ENCODE results near the gene BAG2. TPM values are rescaled to one million over a fixed set of nuclear protein-coding genes. Genes with fewer than 3 reads are reported as not detected.

The BAG2 gene
- total RNA-seq (2022; extraction: Qiagen RNA extraction; ENCODE audit: low read depth), result 7.6 to 8.9 TPM (median 8.0 TPM) in 5 replicates

GRCh38 chr6:57172136-57173055 lies at the start of gene BAG2:
Gene BAG2 (plus strand): TSS chr6:57172326. CDS start chr6:57172698, 372 bp downstream.

GRCh38 chr6:57221936-57222742 lies 50.0 kb downstream of the BAG2 start, which contains the start of gene RAB23:
Gene RAB23 (minus strand): TSS chr6:57222307. CDS start chr6:57210380, 11,927 bp downstream.

Other genes starting within 250 kb of the BAG2 start
- gene BEND6, start 217.2 kb upstream of the BAG2 start, total RNA-seq (2022; extraction: Qiagen RNA extraction; ENCODE audit: low read depth), result 0.61 to 1.3 TPM (median 0.99 TPM) in 5 replicates
- gene KIAA1586, start 125.6 kb upstream of the BAG2 start, total RNA-seq (2022; extraction: Qiagen RNA extraction; ENCODE audit: low read depth), result 3.8 to 6.4 TPM (median 6.1 TPM) in 5 replicates
- 6.0 to 10.9 TPM (median 9.1 TPM) in 5 replicates for gene ZNF451, start 82.1 kb upstream of the BAG2 start, total RNA-seq (2022; extraction: Qiagen RNA extraction; ENCODE audit: low read depth)
- gene RAB23, start 50.0 kb downstream of the BAG2 start, total RNA-seq (2022; extraction: Qiagen RNA extraction; ENCODE audit: low read depth), result 6.7 to 9.4 TPM (median 8.7 TPM) in 5 replicates
- gene PRIM2, start 145.3 kb downstream of the BAG2 start, total RNA-seq (2022; extraction: Qiagen RNA extraction; ENCODE audit: low read depth), result 12.0 to 14.5 TPM (median 12.4 TPM) in 5 replicates

Measured in A549 treated with GW870086 at 1 μM for 4 hours (cell line).